Loucy (cell line): ENCODE data around the gene HMG20B.

ENCODE experiments used
- CTCF ChIP-seq: fragments of 200-600 bp; sonication (generic); conservative IDR thresholded peaks from 2 replicates; pipeline ENCODE4 v1.5.1; 2014; ENCODE audit warnings: mild to moderate bottlenecking, antibody characterized with exemption, low read length
- EZH2phosphoT487 ChIP-seq: fragments of 200-600 bp; IDR thresholded peaks from 2 replicates; pipeline ENCODE4 v1.6.1; 2018; ENCODE audit warnings: antibody characterized with exemption, mild to moderate bottlenecking, moderate library complexity, borderline replicate concordance

- TF ChIP-seq CTCF (no peak), EZH2phosphoT487 (no peak)
These were observed 36.8 kb upstream of the HMG20B start for GRCh38 chr19:3535981-3536380.
